Ovary (tissue), 3 donors: ENCODE data around the gene CRY2.

ENCODE experiments used
- CTCF ChIP-seq, 3 donors: fragments of 450-650 bp in 2 of 3; fragments of 200-600 bp in 1 of 3; IDR thresholded peaks; one replicate each; pipeline versions ENCODE4 v1.5.1 to v1.8.0; 2016 to 2022; ENCODE audit warnings: antibody characterized with exemption in 3 of 3, mild to moderate bottlenecking in 1 of 3
- EP300 ChIP-seq: sonication (generic); formaldehyde crosslinking; IDR thresholded peaks from one replicate; pipeline ENCODE4 v1.6.1; 2017; ENCODE audit warnings: antibody characterized with exemption
- donor health status: DM: no; HTN: no; CAD: no.

GRCh38 chr11:45860348-45860747 lies 13.1 kb downstream of the CRY2 start:
- TF ChIP-seq CTCF (IDR thresholded peaks at IDR 0.05) (no peak), EP300 (no peak)
